GM12878 (cell line): ENCODE data around the gene ELFN2. TPM values are rescaled to one million over a fixed set of nuclear protein-coding genes. Genes with fewer than 3 reads are reported as not detected.

ENCODE experiments used
- ATAC-seq: fragments of 200-7000 bp; cut with Tn5 transposase; 3 replicates; pipeline ENCODE4 v1.9.1; 2020; ENCODE audit warnings: mild to moderate bottlenecking, moderate library complexity
- BruUV-seq: library from RNA; stranded (reverse); fragments of 400-500 nt; replicated peaks from 2 replicates; lab custom pipeline; 2021; lab: Mats Ljungman, UMichigan
- CTCF ChIA-PET: fragments of 300-600 bp; sonication (Branson Sonifier 250); formaldehyde crosslinking; extraction: SDS; loops from one replicate; lab custom pipeline; 2021; ENCODE audit warnings: inconsistent platforms; lab: Yijun Ruan, JAX
- POLR2A ChIA-PET: fragments of 350-600 bp; formaldehyde crosslinking; extraction: SDS; loops from one replicate; lab custom pipeline; 2021; ENCODE audit warnings: inconsistent platforms; lab: Charles Lee
- RAD21 ChIA-PET: fragments of 300-600 bp; sonication (Branson Sonifier 250); formaldehyde crosslinking; loops from one replicate; lab custom pipeline; 2023; ENCODE audit warnings: antibody characterized with exemption; ENCODE audit not compliant: unreplicated experiment; lab: Charles Lee
- SMC1A ChIA-PET: fragments of 300-600 bp; sonication (Branson Sonifier 250); formaldehyde crosslinking; loops from one replicate; lab custom pipeline; 2023; ENCODE audit not compliant: unreplicated experiment, uncharacterized antibody; lab: Charles Lee
- DNase-seq: peaks from one replicate; pipeline ENCODE4 v3.0.0-alpha.2; 2011; ENCODE audit warnings: low read depth, low spot score
- FAIRE-seq: peaks from 3 replicates; lab custom pipeline; 2011; peaks lifted over from hg19 to GRCh38; lab: Jason Lieb, UNC
- H2AFZ ChIP-seq: 2 replicates; pipeline ENCODE4 v1.6.0; 2011; ENCODE audit warnings: low read depth, low read length, control low read depth; ENCODE audit not compliant: control insufficient read depth
- H3K27ac ChIP-seq: 2 replicates; pipeline ENCODE4 v1.5.1; 2011; ENCODE audit warnings: control low read depth; ENCODE audit not compliant: control insufficient read depth, insufficient read depth
- H3K27me3 ChIP-seq, 2 experiments: replicated peaks in 1 of 2; 2 replicates each; pipeline versions ENCODE4 v1.6.0 to v1.6.1; 2011; ENCODE audit warnings: low read length in 1 of 2; ENCODE audit not compliant: control insufficient read depth in 2 of 2, insufficient read depth in 2 of 2
- H3K36me3 ChIP-seq, 2 experiments: 2 replicates each; pipeline ENCODE4 v1.5.1; 2011; ENCODE audit warnings: low read length in 1 of 2; ENCODE audit not compliant: control insufficient read depth in 2 of 2, insufficient read depth in 2 of 2
- H3K4me1 ChIP-seq: 2 replicates; pipeline ENCODE4 v1.6.1; 2011; ENCODE audit warnings: mild to moderate bottlenecking, low read length, moderate library complexity, mixed read lengths; ENCODE audit not compliant: control insufficient read depth, insufficient read depth
- H3K4me2 ChIP-seq: 2 replicates; pipeline ENCODE4 v1.6.0; 2011; ENCODE audit warnings: control low read depth; ENCODE audit not compliant: control insufficient read depth, insufficient read depth
- H3K4me3 ChIP-seq: fragments of 200-600 bp; sonication (generic); 2 replicates; pipeline ENCODE4 v1.5.1; 2016
- H3K79me2 ChIP-seq: 2 replicates; pipeline ENCODE4 v1.6.0; 2011; ENCODE audit warnings: low read length; ENCODE audit not compliant: control insufficient read depth, insufficient read depth
- H3K9ac ChIP-seq: 2 replicates; pipeline ENCODE4 v1.8.0; 2011; ENCODE audit warnings: low read length, control low read depth, mixed read lengths; ENCODE audit not compliant: control insufficient read depth, insufficient read depth
- H3K9me3 ChIP-seq: replicated peaks from 3 replicates; pipeline ENCODE4 v1.5.1; 2011; ENCODE audit warnings: mild to moderate bottlenecking, low read length; ENCODE audit not compliant: control insufficient read depth, insufficient read depth
- H4K20me1 ChIP-seq: 2 replicates; pipeline ENCODE4 v1.6.0; 2011; ENCODE audit not compliant: control insufficient read depth, insufficient read depth
- BHLHE40 ChIP-seq, 2 experiments: fragments of 450-650 bp in 1 of 2; IDR thresholded peaks; 2 replicates each; pipeline ENCODE4 v1.6.1; 2011 to 2017; ENCODE audit warnings: low read depth in 2 of 2, borderline replicate concordance in 1 of 2, improper control_type of control experiment in 1 of 2, low read length in 1 of 2, mild to moderate bottlenecking in 1 of 2
- CHD4 ChIP-seq: fragments of 200-600 bp; sonication (generic); IDR thresholded peaks from 2 replicates; pipeline ENCODE4 v1.6.1; 2016; ENCODE audit warnings: mild to moderate bottlenecking
- POLR2AphosphoS2 ChIP-seq: IDR thresholded peaks from 2 replicates; pipeline ENCODE4 v1.6.1; 2011; ENCODE audit warnings: low read depth, mild to moderate bottlenecking, low read length, improper control_type of control experiment, moderate library complexity
- SKIL ChIP-seq: fragments of 450-650 bp; IDR thresholded peaks from 2 replicates; pipeline ENCODE4 v1.6.1; 2017; ENCODE audit warnings: mild to moderate bottlenecking, low read depth, inconsistent platforms; ENCODE audit not compliant: poor library complexity, severe bottlenecking
- TAF1 ChIP-seq: IDR thresholded peaks from 2 replicates; pipeline ENCODE4 v1.6.1; 2011; ENCODE audit warnings: mild to moderate bottlenecking, low read depth, low read length, borderline replicate concordance
- WGBS: methylation state at CpG from one replicate; pipeline ENCODE4 v1.1.6; 2016; ENCODE audit warnings: low lambda C conversion rate; ENCODE audit not compliant: insufficient replicate concordance, insufficient coverage; ENCODE audit errors: missing lambda C conversion rate; 5-methylcytosine and 5-hydroxymethylcytosine counted together
- in situ Hi-C: fragments of 300-500 bp; cut with MboI; formaldehyde crosslinking; loops from 9 replicates; pipeline ENCODE4 v1.14.3; 2018; ENCODE audit warnings: mixed read lengths
- intact Hi-C: fragments of 100-400 bp; cut with micrococcal nuclease; formaldehyde crosslinking; loops from one replicate; pipeline ENCODE4 v1.14.2; 2022; ENCODE audit not compliant: unreplicated experiment
- polyA plus RNA-seq, 11 experiments: library from polyadenylated mRNA; depleted of rRNA in 4 of 11; unstranded in 6 of 11; stranded (reverse) in 5 of 11; fragments of >200 nt; fragmentation: Nextera tagmentation in 4 of 11; fragmentation: Illumina TruSeq in 1 of 11; extraction: Ambion mirVana in 4 of 11; extraction: Trizol in 1 of 11; gene quantifications; 1 replicate in 1 of 11; 2 replicates in 10 of 11; pipeline versions ENCODE4 v1.2.1 to v1.2.3, GENCODE V29; 2011 to 2016; ENCODE audit warnings: inconsistent platforms in 2 of 11, missing spikeins in 2 of 11, low read depth in 1 of 11
- total RNA-seq, 4 experiments: library from RNA; depleted of rRNA in 3 of 4; stranded (reverse); fragments of >200 nt in 3 of 4; fragmentation: Illumina TruSeq in 1 of 4; extraction: Trizol in 1 of 4; gene quantifications; 2 replicates each; pipeline versions ENCODE4 v1.2.1 to v1.2.3, GENCODE V29; 2013 to 2021

Gene ELFN2
- total and polyA plus RNA-seq, 10 of the 15 experiments (the other 5 are each of a cell fraction or from before 2014, with no cell fraction given) = 0.03 to 0.05 TPM; not detected in 8

GRCh38 chr22:37420686-37421467, 6.4 kb downstream of the ELFN2 start:
- no peak overlapping the region for H3K4me2 ChIP-seq

More at GRCh38 chr22:37420686-37421467, 6.4 kb downstream of the ELFN2 start:
- in situ Hi-C loops (no loop called here), intact Hi-C loops (no loop called here)
- no peaks in the 10 kb centered on the region for H4K20me1 ChIP-seq
- no peak overlapping the region for H2AFZ ChIP-seq
- no peaks in the 10 kb centered on the region for H3K79me2 ChIP-seq
- no peak for TF ChIP-seq SKIL
- no peak for TF ChIP-seq CHD4
- TF ChIP-seq TAF1 = no peak
- no peak for TF ChIP-seq BHLHE40 (IDR thresholded peaks at IDR 0.05; ENCODE audit: borderline replicate concordance in 1 of 2, low read depth in 2 of 2, low read length in 1 of 2)
- no peak for TF ChIP-seq POLR2AphosphoS2
- no peak overlapping the region for H3K4me3 ChIP-seq
- ChIA-PET CTCF (no interaction called here), RAD21 (no interaction called here), SMC1A (no interaction called here), POLR2A (no interaction called here)
- no peaks in the 10 kb centered on the region for H3K4me1 ChIP-seq
- H3K27ac ChIP-seq = no peak overlapping the region
- no peaks in the 10 kb centered on the region for H3K36me3 ChIP-seq
- ATAC-seq (no peak), DNase-seq (no peak), FAIRE-seq (no peak)
- H3K27me3 ChIP-seq = peaks cover 12 to 14% of the 10 kb centered on the region in 2 experiments
- H3K9ac ChIP-seq = no peak overlapping the region
- no peaks in the 10 kb centered on the region for H3K9me3 ChIP-seq
- no TSS peak for BruUV-seq
- 18% methylated on average over 18 of the region's 18 CpGs for WGBS
